Measurements from ENCODE around the gene CD6.

GRCh38 chr11:60982184-60982583 is 10.7 kb downstream of the CD6 start:
- TF ChIP-seq, protein P1, sequence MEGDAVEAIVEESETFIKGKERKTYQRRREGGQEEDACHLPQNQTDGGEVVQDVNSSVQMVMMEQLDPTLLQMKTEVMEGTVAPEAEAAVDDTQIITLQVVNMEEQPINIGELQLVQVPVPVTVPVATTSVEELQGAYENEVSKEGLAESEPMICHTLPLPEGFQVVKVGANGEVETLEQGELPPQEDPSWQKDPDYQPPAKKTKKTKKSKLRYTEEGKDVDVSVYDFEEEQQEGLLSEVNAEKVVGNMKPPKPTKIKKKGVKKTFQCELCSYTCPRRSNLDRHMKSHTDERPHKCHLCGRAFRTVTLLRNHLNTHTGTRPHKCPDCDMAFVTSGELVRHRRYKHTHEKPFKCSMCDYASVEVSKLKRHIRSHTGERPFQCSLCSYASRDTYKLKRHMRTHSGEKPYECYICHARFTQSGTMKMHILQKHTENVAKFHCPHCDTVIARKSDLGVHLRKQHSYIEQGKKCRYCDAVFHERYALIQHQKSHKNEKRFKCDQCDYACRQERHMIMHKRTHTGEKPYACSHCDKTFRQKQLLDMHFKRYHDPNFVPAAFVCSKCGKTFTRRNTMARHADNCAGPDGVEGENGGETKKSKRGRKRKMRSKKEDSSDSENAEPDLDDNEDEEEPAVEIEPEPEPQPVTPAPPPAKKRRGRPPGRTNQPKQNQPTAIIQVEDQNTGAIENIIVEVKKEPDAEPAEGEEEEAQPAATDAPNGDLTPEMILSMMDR (IDR thresholded peaks at IDR 0.05; ENCODE audit: insufficient read depth, low read depth, low read length): no peak
- no peak for TF ChIP-seq EZH2 (IDR thresholded peaks at IDR 0.05; ENCODE audit: insufficient read depth, low read length)
